ENCODE measurements around the gene AFDN. TPM values are rescaled to one million over a fixed set of nuclear protein-coding genes. Genes with fewer than 3 reads are reported as not detected.

AFDN gene
- total and polyA plus RNA-seq, 2 experiments from 2014 or later = 130 to 198 TPM

- Histone ChIP-seq H3K27ac (peak overlapping the region; percentile 41), H3K79me2 (peaks cover 99% of the 10 kb centered on the region), H3K36me3 (replicated peaks; ENCODE audit: insufficient read depth, low read depth) (no peaks in the 10 kb centered on the region), H3K9me3 (ENCODE audit: low read depth) (no peaks in the 10 kb centered on the region), H4K20me1 (ENCODE audit: insufficient read depth, poor library complexity, severe bottlenecking) (peaks cover 97% of the 10 kb centered on the region), H3K4me1 (ENCODE audit: insufficient read depth) (peaks cover 29% of the 10 kb centered on the region), H3K4me3 (no peak overlapping the region), H3K9me2 (replicated peaks; ENCODE audit: insufficient read depth) (no peaks in the 10 kb centered on the region), H3K4me2 (peak overlapping the region; percentile 78), H2AFZ (no peak overlapping the region), H3K27me3 (no peaks in the 10 kb centered on the region)
- no peak for DNase-seq (ENCODE audit: low spot score)
- TF ChIP-seq CTCF (IDR thresholded peaks at IDR 0.05; ENCODE audit: poor library complexity) = no peak
- no peak for TF ChIP-seq EZH2 (IDR thresholded peaks at IDR 0.05; ENCODE audit: borderline replicate concordance)
- TF ChIP-seq EZH2phosphoT487 (IDR thresholded peaks at IDR 0.05; ENCODE audit: low read depth, severe bottlenecking, unreplicated experiment) = no peak
- WGBS (ENCODE audit: low lambda C conversion rate, missing lambda C conversion rate) = 41% methylated on average over 4 of the region's 4 CpGs
Observed at GRCh38 chr6:167832497-167833395, 6.0 kb downstream of the AFDN start.

GRCh38 chr6:167833396-167833763 is 6.7 kb downstream of the AFDN start:
- Histone ChIP-seq H3K79me2 (peaks cover 100% of the 10 kb centered on the region), H3K27ac (peak overlapping the region; percentile 41), H3K36me3 (replicated peaks; ENCODE audit: insufficient read depth, low read depth) (no peaks in the 10 kb centered on the region), H3K27me3 (no peaks in the 10 kb centered on the region), H3K9me3 (ENCODE audit: low read depth) (no peaks in the 10 kb centered on the region), H3K4me1 (ENCODE audit: insufficient read depth) (peaks cover 33% of the 10 kb centered on the region), H2AFZ (no peak overlapping the region), H4K20me1 (ENCODE audit: insufficient read depth, poor library complexity, severe bottlenecking) (peaks cover 97% of the 10 kb centered on the region), H3K4me2 (peak overlapping the region; percentile 78), H3K9me2 (replicated peaks; ENCODE audit: insufficient read depth) (no peaks in the 10 kb centered on the region), H3K4me3 (no peak overlapping the region)
- 87% methylated on average over 2 of the region's 2 CpGs for WGBS (ENCODE audit: low lambda C conversion rate, missing lambda C conversion rate)
- no peak for DNase-seq (ENCODE audit: low spot score)
- TF ChIP-seq EZH2 (IDR thresholded peaks at IDR 0.05; ENCODE audit: borderline replicate concordance) = no peak
- TF ChIP-seq CTCF (IDR thresholded peaks at IDR 0.05; ENCODE audit: poor library complexity) = no peak
- TF ChIP-seq EZH2phosphoT487 (IDR thresholded peaks at IDR 0.05; ENCODE audit: low read depth, severe bottlenecking, unreplicated experiment) = no peak

- H4K20me1 ChIP-seq (ENCODE audit: insufficient read depth, poor library complexity, severe bottlenecking) = peaks cover 99% of the 10 kb centered on the region
- H3K9me3 ChIP-seq (ENCODE audit: low read depth) = no peaks in the 10 kb centered on the region
- H3K27ac ChIP-seq = no peak overlapping the region
- H3K4me2 ChIP-seq = no peak overlapping the region
- no peak overlapping the region for H2AFZ ChIP-seq
- H3K36me3 ChIP-seq (replicated peaks; ENCODE audit: insufficient read depth, low read depth) = no peaks in the 10 kb centered on the region
- DNase-seq (ENCODE audit: low spot score) = no peak
- no peak for TF ChIP-seq EZH2 (IDR thresholded peaks at IDR 0.05; ENCODE audit: borderline replicate concordance)
- no peak for TF ChIP-seq CTCF (IDR thresholded peaks at IDR 0.05; ENCODE audit: poor library complexity)
- no peak for TF ChIP-seq EZH2phosphoT487 (IDR thresholded peaks at IDR 0.05; ENCODE audit: low read depth, severe bottlenecking, unreplicated experiment)
- H3K9me2 ChIP-seq (replicated peaks; ENCODE audit: insufficient read depth) = no peaks in the 10 kb centered on the region
- H3K4me3 ChIP-seq = no peak overlapping the region
- peaks cover 100% of the 10 kb centered on the region for H3K79me2 ChIP-seq
- peaks cover 30% of the 10 kb centered on the region for H3K4me1 ChIP-seq (ENCODE audit: insufficient read depth)
- WGBS (ENCODE audit: low lambda C conversion rate, missing lambda C conversion rate) = 88% methylated on average over 3 of the region's 3 CpGs
- no peaks in the 10 kb centered on the region for H3K27me3 ChIP-seq
Observed at GRCh38 chr6:167835260-167835659, 8.5 kb downstream of the AFDN start.
